NCI-H446 (cell line): ENCODE measurements around the gene GPX4.
"Not testable (repeated sequence)": the region's sequence is repeated elsewhere in the genome, so short reads cannot be mapped to it uniquely, and the experiment has no call there.

Experiments
- DNase-seq, 2 experiments: peaks; one replicate each; lab custom pipeline; 2025; lab: John Stamatoyannopoulos, UW

GPX4 gene

DNA sequence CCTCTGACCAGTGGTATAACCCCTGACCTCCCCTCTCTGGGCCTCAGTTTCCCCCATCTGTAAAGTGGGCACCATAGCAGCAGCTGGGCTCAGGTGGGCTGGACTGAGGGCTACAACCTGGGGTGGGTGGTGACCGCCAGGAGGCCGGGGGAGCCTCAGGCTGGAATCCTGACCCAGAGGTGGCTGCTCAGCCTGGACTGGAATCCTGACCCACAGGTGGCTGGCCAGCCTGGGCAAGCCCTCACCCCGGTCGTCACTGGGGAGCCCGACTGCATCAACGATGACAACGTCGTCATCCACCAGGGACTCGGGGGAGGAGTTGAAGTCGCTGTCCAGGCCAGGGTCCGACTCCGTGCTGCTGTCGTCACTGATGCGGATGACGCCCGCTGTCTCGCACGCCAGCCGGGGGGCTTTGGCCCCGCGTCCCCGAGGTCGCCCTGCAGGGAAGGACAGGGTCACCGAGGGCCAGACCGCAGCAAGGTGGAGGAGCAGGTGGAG lies 10.2 kb downstream of the GPX4 start:
- DNase-seq = no peak

DNA sequence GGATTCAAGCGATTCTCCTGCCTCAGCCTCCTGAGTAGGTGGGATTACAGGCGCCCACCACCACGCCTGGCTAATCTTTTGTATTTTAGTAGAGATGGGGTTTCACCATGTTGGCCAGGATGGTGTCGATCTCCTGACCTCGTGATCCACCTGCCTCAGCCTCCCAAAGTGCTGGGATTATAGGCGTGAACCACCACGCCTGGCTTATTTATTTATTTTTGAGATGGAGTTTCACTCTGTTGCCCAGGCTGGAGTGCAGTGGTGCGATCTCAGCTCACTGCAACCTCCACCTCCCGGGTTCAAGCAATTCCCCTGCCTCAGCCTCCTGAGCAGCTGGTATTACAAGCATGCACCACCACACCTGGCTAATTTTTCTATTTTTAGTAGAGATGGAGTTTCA lies 10.9 kb downstream of the GPX4 start:
- DNase-seq = not testable (repeated sequence)

GRCh38 chr19:1115646-1116420 lies 12.0 kb downstream of the GPX4 start:
- DNase-seq = no peak

DNA sequence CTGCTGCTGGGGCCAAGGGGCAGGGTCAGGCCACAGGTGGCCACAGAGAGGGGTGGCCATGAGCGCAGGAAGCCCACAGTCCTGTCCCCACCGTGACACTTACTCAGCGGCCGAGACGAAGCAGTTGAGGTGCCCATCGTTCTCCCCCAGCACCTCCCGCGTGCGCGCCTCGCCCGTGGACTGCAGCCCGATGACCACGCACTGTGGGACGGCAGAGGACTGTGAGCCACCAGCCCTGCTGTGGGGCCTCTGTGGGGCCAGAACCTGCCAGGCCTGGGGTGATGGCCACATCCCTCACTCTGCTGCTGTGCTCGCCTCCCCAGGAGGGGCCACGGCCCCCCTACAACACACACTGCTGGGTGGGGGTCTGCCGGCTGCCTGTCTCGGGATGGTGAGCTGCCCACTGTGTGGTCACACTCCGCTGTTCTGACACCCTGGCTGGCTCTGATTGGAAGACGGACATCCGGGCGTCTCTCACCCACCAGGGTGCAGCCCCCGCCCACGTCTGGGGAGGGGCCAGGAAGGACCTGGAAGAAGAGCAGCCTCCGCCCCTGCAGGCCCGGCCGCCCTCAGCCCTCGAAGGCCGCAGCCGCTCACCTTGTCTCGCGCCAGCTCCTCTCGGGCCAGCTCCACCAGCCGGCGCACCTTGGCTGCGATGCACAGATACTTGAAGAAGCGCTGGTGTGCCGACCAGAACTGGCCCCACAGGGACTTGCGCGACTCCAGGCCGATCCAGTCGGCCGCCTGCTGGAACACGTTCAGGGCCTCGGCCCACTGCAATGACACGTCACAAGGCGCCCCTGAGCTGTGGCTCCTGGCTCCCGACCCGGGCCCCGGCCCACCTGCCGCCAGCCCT lies 13.2 kb downstream of the GPX4 start:
- no peak for DNase-seq

DNA sequence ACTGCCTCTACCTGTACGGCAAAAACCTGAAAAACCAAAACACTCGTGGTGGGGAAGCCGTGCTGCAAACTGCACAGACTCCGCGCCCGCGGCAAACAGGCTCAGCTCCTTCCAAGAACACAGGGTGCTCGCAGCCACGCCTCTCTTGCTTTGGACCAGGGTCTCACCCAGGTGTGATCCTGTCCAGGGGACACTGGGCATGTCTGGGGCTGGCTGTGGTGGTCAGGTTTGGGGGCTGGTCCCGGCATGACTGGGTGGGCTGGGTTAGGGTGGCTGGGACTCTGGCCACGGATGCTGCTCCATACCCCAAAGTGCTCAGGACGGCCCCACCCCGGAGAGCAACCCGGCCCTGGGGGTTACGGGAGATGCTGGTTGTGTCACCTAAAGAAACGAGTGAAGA lies 13.9 kb downstream of the GPX4 start:
- DNase-seq = no peak

DNA sequence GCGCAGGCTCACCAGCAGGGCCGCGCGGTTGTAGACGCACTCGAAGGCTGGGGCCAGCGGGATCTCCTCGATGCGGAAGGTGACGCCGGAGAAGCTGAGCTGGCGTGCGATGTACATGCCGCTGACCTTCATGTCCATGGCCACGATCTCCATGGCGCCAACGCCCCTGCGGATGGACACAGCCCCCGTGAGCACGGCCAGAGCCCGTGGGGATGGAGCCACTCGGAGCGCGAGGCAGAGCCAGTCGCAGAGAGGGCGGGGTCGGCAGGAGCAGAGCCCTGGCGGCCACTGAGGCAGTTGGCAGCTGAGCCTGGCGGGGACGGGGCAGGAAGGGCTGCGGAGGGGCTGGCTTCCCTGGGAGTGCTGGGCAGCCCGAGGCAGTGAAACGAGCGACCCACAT lies 15.2 kb downstream of the GPX4 start:
- DNase-seq = no peak

GRCh38 chr19:1119475-1120217 lies 15.9 kb downstream of the GPX4 start:
- DNase-seq = no peak

DNA sequence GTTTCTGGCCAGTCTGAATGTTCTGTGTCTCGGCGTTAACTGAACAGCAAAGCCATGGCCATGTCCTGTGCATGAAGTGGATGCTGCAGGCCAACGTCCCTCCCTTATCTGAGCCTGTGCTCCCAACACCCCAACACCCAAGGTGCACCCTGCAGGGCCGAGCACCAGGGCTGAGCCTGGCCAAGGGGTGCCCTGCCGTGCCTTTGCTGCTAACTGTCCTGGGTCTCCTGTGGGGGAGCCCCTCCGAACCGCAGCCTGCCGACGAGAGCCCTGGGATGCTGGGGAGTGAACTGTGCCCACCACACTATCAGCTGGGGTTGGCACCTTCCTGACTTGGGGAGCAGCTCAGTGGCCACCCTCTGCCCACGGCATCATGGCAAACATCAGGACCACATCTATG lies 17.6 kb downstream of the GPX4 start:
- no peak for DNase-seq

GRCh38 chr19:1122021-1122971 lies 18.5 kb downstream of the GPX4 start:
- no peak for DNase-seq

DNA sequence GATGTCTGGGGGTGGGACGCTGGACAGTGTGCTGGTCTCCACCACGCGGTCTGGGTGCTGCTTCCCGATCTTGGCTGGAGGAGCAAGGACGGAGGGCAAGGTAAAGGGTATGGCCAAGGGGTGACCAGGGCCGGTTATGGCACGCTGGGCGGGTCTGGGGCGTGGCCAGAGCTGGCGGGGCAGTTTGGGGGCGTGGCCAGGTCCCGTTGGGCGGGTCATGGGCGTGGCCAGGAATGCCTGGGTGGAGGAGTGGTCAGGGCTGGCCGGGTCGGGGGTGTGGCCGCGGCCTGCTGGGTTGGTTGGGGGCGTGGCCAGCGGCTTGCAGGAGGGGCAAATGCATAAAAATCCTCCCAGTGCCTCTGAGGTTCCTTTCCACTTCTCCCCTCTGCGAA lies 19.2 kb downstream of the GPX4 start:
- DNase-seq = no peak

DNA sequence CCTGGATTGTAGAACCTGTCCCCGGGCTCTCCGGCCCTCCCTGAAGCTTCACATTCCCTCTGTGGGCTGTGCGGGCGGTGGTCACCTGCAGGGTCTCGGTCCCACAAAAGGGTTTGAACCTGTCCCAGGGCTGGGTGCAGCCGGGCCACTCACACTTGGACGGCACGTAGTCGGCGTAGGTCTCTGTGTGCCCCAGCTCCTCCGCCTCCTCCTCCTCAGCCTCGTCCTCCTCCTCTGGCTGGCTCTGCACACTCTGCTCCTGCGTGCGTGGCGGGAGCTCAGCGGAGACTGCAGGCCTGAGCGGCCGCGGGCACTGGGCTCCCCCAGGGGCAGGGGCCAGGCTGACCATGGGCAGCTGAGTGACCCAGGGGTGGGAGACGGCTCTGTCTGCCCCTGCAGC lies 19.6 kb downstream of the GPX4 start:
- DNase-seq = no peak

DNA sequence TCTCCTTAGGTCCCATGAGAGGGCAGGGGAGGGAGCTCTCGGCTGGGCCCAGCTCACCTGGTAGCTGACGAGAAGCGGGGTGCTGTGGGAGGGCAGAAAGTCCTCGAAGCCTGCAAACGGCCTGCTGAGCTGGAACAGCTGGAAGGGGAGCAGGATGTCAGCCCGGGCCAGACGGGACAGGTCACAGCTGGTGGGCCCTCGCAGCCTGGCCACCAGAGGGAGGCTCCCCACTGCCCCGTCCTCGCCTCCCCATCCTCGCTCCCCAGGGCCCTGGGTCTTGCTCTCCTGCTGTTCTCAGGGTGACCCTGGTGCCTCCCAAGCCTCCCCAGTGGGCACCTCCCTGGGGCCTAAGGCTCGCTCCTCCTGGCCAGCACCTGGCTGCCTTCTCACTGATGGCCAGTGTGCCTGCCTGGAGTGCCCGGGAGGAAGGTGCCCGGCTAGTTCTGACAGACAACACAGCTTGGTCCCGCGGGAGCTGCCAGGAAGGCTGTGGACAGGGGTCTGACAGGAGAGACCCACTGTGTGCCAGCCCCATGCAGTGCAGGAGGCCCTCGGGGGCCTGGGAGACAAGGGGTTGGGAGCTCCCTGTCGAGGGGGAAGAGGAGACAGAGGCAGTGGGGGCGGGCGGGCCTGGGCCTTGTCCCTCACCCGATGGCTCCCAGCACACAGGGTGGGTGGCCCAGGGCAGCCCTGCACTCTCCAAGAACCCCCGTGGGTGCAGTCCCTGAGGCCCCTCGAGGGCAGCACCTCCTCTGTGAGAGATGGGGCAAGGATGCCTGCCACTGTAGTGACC lies 20.3 kb downstream of the GPX4 start:
- no peak for DNase-seq

- no peak for DNase-seq
Measured at GRCh38 chr19:1125601-1126467, 22.0 kb downstream of the GPX4 start.

GRCh38 chr19:1126984-1127760 lies 23.4 kb downstream of the GPX4 start:
- DNase-seq = no peak

DNA sequence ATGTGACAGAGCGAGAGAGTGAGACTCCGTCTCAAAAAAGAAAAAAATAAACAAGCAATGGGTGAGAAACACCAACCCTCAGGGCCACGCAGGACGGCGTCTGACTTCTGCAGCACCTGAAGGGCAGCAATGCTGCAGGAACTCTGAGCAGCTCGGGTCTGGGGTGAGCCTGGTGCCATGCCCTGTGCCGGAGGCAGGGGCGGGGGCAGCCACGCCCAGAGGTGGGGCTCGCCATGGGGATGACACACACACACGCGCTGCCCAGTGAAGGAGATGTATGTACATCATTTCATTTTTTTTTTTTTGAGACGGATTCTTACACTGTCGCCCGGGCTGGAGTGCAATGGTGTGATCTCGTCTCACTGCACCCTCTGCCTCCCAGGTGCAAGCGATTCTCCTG lies 24.3 kb downstream of the GPX4 start:
- no peak for DNase-seq

DNA sequence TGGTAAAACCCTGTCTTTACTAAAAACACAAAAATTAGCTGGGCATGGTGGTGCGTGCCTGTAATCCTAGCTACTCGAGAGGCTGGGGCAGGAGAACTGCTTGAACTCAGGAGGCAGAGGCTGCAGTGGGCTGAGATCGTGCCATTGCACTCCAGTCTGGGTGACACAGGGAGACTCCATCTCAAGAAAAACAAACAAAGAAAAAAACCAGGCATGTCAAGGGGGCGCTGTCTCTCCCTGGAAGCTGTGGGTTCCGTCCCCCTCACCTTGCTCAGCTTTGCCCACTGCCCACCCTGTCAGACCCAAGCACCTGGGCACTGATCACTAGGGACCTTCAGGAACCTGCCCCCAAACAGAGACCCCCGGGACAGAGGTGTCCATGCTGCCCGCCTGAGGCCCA lies 25.3 kb downstream of the GPX4 start:
- not testable (repeated sequence) for DNase-seq

GRCh38 chr19:1129535-1129934 lies 25.7 kb downstream of the GPX4 start:
- DNase-seq = no peak
